HUES6 (cell line): ENCODE measurements around the gene SDHB.

Source experiments
- H3K27ac ChIP-seq: 2 replicates; pipeline ENCODE4 v1.7.0; 2013; ENCODE audit warnings: low read depth, mild to moderate bottlenecking, low read length, inconsistent platforms
- H3K27me3 ChIP-seq: 2 replicates; pipeline ENCODE4 v1.6.1; 2013; ENCODE audit warnings: low read length; ENCODE audit not compliant: control insufficient read depth, insufficient read depth
- H3K36me3 ChIP-seq: 2 replicates; pipeline ENCODE4 v1.6.1; 2013; ENCODE audit warnings: low read length; ENCODE audit not compliant: control insufficient read depth, insufficient read depth
- H3K4me1 ChIP-seq: 2 replicates; pipeline ENCODE4 v1.6.1; 2013; ENCODE audit warnings: low read length; ENCODE audit not compliant: control insufficient read depth, insufficient read depth
- H3K4me3 ChIP-seq: 2 replicates; pipeline ENCODE4 v1.5.1; 2013; ENCODE audit warnings: low read depth, low read length
- H3K9ac ChIP-seq: one replicate; pipeline ENCODE4 v1.6.1; 2013; ENCODE audit warnings: mild to moderate bottlenecking, low read length
- H3K9me3 ChIP-seq: 2 replicates; pipeline ENCODE4 v1.6.1; 2013; ENCODE audit warnings: low read depth, low read length; ENCODE audit not compliant: control insufficient read depth, insufficient read depth

The SDHB gene

GRCh38 chr1:16999863-17000262, 54.0 kb downstream of the SDHB start:
- Histone ChIP-seq H3K36me3 (peaks cover 63% of the 10 kb centered on the region), H3K9me3 (no peaks in the 10 kb centered on the region)

GRCh38 chr1:16998589-16998988, 55.2 kb downstream of the SDHB start:
- H3K36me3 ChIP-seq: peaks cover 52% of the 10 kb centered on the region
- H3K9ac ChIP-seq: no peak overlapping the region

More at GRCh38 chr1:16999863-17000262, 54.0 kb downstream of the SDHB start:
- H3K27ac ChIP-seq: no peak overlapping the region
- H3K4me3 ChIP-seq: no peak overlapping the region
- no peaks in the 10 kb centered on the region for H3K4me1 ChIP-seq
- no peak overlapping the region for H3K9ac ChIP-seq
- no peaks in the 10 kb centered on the region for H3K27me3 ChIP-seq

GRCh38 chr1:16996845-16997244, 57.0 kb downstream of the SDHB start:
- Histone ChIP-seq H3K9ac (no peak overlapping the region), H3K4me1 (no peaks in the 10 kb centered on the region), H3K27ac (no peak overlapping the region), H3K36me3 (peaks cover 43% of the 10 kb centered on the region), H3K4me3 (no peak overlapping the region), H3K9me3 (no peaks in the 10 kb centered on the region), H3K27me3 (no peaks in the 10 kb centered on the region)

More at GRCh38 chr1:16998589-16998988, 55.2 kb downstream of the SDHB start:
- Histone ChIP-seq H3K9me3 (no peaks in the 10 kb centered on the region), H3K4me3 (no peak overlapping the region), H3K27ac (no peak overlapping the region), H3K4me1 (no peaks in the 10 kb centered on the region), H3K27me3 (no peaks in the 10 kb centered on the region)

GRCh38 chr1:16993521-16994038, 60.3 kb downstream of the SDHB start:
- peaks cover 44% of the 10 kb centered on the region for H3K36me3 ChIP-seq

GRCh38 chr1:16992675-16993074, 61.2 kb downstream of the SDHB start:
- H3K36me3 ChIP-seq: peaks cover 43% of the 10 kb centered on the region
- no peak overlapping the region for H3K9ac ChIP-seq
- no peaks in the 10 kb centered on the region for H3K9me3 ChIP-seq
- no peaks in the 10 kb centered on the region for H3K27me3 ChIP-seq
- H3K4me3 ChIP-seq: no peak overlapping the region
- H3K27ac ChIP-seq: no peak overlapping the region
- no peaks in the 10 kb centered on the region for H3K4me1 ChIP-seq

More at GRCh38 chr1:16993521-16994038, 60.3 kb downstream of the SDHB start:
- no peak overlapping the region for H3K4me3 ChIP-seq
- H3K9me3 ChIP-seq: no peaks in the 10 kb centered on the region
- no peak overlapping the region for H3K9ac ChIP-seq
- no peaks in the 10 kb centered on the region for H3K4me1 ChIP-seq
- no peaks in the 10 kb centered on the region for H3K27me3 ChIP-seq
- no peak overlapping the region for H3K27ac ChIP-seq

- H3K27ac ChIP-seq: no peak overlapping the region; the same call in 1 of the 2 replicates
- H3K4me1 ChIP-seq: no peaks in the 10 kb centered on the region
- H3K27me3 ChIP-seq: no peaks in the 10 kb centered on the region
- H3K9ac ChIP-seq: peak overlapping the region; percentile 2
- peaks cover 47% of the 10 kb centered on the region for H3K36me3 ChIP-seq
- no peaks in the 10 kb centered on the region for H3K9me3 ChIP-seq
- H3K4me3 ChIP-seq: no peak overlapping the region
Observed at GRCh38 chr1:16992102-16992501, 61.7 kb downstream of the SDHB start.

GRCh38 chr1:16991571-16991970, 62.3 kb downstream of the SDHB start:
- Histone ChIP-seq H3K27ac (no peak overlapping the region; the same call in 1 of the 2 replicates), H3K9ac (peak overlapping the region; percentile 2), H3K9me3 (no peaks in the 10 kb centered on the region), H3K4me3 (no peak overlapping the region), H3K36me3 (peaks cover 42% of the 10 kb centered on the region), H3K4me1 (no peaks in the 10 kb centered on the region), H3K27me3 (no peaks in the 10 kb centered on the region)

- Histone ChIP-seq H3K36me3 (peaks cover 39% of the 10 kb centered on the region), H3K9ac (no peak overlapping the region), H3K27ac (no peak overlapping the region), H3K27me3 (no peaks in the 10 kb centered on the region), H3K9me3 (no peaks in the 10 kb centered on the region), H3K4me1 (no peaks in the 10 kb centered on the region), H3K4me3 (no peak overlapping the region)
Observed at GRCh38 chr1:16989676-16990391, 64.0 kb downstream of the SDHB start.

GRCh38 chr1:16988210-16988609, 65.6 kb downstream of the SDHB start:
- no peak overlapping the region for H3K9ac ChIP-seq
- peaks cover 39% of the 10 kb centered on the region for H3K36me3 ChIP-seq
- H3K4me1 ChIP-seq: peaks cover 9% of the 10 kb centered on the region; the same call in 1 of the 2 replicates
- no peaks in the 10 kb centered on the region for H3K27me3 ChIP-seq
- no peak overlapping the region for H3K27ac ChIP-seq
- no peaks in the 10 kb centered on the region for H3K9me3 ChIP-seq
- H3K4me3 ChIP-seq: no peak overlapping the region

- Histone ChIP-seq H3K9me3 (no peaks in the 10 kb centered on the region), H3K27ac (no peak overlapping the region), H3K36me3 (peaks cover 37% of the 10 kb centered on the region), H3K4me1 (peaks cover 11% of the 10 kb centered on the region; the same call in 1 of the 2 replicates), H3K27me3 (no peaks in the 10 kb centered on the region), H3K9ac (no peak overlapping the region), H3K4me3 (no peak overlapping the region)
Observed at GRCh38 chr1:16986962-16987361, 66.9 kb downstream of the SDHB start.

- H3K4me3 ChIP-seq: no peak overlapping the region
- no peaks in the 10 kb centered on the region for H3K9me3 ChIP-seq
- H3K36me3 ChIP-seq: peaks cover 33% of the 10 kb centered on the region
- H3K4me1 ChIP-seq: peaks cover 11% of the 10 kb centered on the region; the same call in 1 of the 2 replicates
- no peak overlapping the region for H3K27ac ChIP-seq
- H3K9ac ChIP-seq: no peak overlapping the region
- no peaks in the 10 kb centered on the region for H3K27me3 ChIP-seq
Observed at GRCh38 chr1:16986560-16986959, 67.3 kb downstream of the SDHB start.
